K562 (cell line): ENCODE measurements around the gene MIEN1. TPM values are rescaled to one million over a fixed set of nuclear protein-coding genes. Genes with fewer than 3 reads are reported as not detected.

Source experiments
- ATAC-seq: fragments of 200-7000 bp; cut with Tn5 transposase; 3 replicates; pipeline ENCODE4 v1.9.1; 2020; ENCODE audit warnings: moderate library complexity
- BruUV-seq: library from RNA; stranded (reverse); fragments of 400-500 nt; replicated peaks from 2 replicates; lab custom pipeline; 2021; lab: Mats Ljungman, UMichigan
- CTCF ChIA-PET: fragments of 300-600 bp; formaldehyde crosslinking; extraction: SDS; loops from one replicate; lab custom pipeline; 2021; ENCODE audit warnings: low intra/inter-chr PET ratio; lab: Yijun Ruan, JAX
- POLR2A ChIA-PET: fragments of 300-600, 350-650 bp; sonication (Branson Sonifier 250); formaldehyde crosslinking; extraction: SDS; loops from one replicate; lab custom pipeline; 2021; ENCODE audit warnings: antibody characterized with exemption, inconsistent platforms; lab: Yijun Ruan, JAX
- DNase-seq, 4 experiments: peaks; one replicate each; pipeline versions ENCODE4 v3.0.0 to v3.0.0-alpha.2; 2011 to 2018; ENCODE audit warnings: low spot score in 3 of 4, mixed read lengths in 3 of 4; ENCODE audit errors: extremely low read depth in 1 of 4
- FAIRE-seq: peaks from 2 replicates; lab custom pipeline; 2011; peaks lifted over from hg19 to GRCh38; lab: Jason Lieb, UNC
- H2AFZ ChIP-seq: 2 replicates; pipeline ENCODE4 v1.6.0; 2011; ENCODE audit warnings: low read depth, low read length, control low read depth, inconsistent platforms
- H3K27ac ChIP-seq: fragments of 200-600 bp; 3 replicates; pipeline ENCODE4 v1.8.0; 2011; ENCODE audit warnings: low read depth, mild to moderate bottlenecking, control low read depth, inconsistent platforms, low read length, moderate library complexity, mixed read lengths; ENCODE audit errors: extremely low read depth
- H3K27me3 ChIP-seq, 2 experiments: fragments of 300-600 bp in 1 of 2; 2 replicates in 1 of 2; 3 replicates in 1 of 2; pipeline versions ENCODE4 v1.6.0 to v1.8.0; 2011; ENCODE audit warnings: inconsistent platforms in 2 of 2, low read length in 2 of 2, mild to moderate bottlenecking in 1 of 2, mixed read lengths in 1 of 2, moderate library complexity in 1 of 2; ENCODE audit not compliant: control insufficient read depth in 2 of 2, insufficient read depth in 2 of 2
- H3K36me3 ChIP-seq: fragments of 300-600 bp; 3 replicates; pipeline ENCODE4 v1.8.0; 2011; ENCODE audit warnings: mild to moderate bottlenecking, low read length, inconsistent platforms; ENCODE audit not compliant: control insufficient read depth, insufficient read depth
- H3K4me1 ChIP-seq, 2 experiments: fragments of 200-600 bp in 1 of 2; replicated peaks in 1 of 2; 2 replicates in 1 of 2; 3 replicates in 1 of 2; pipeline versions ENCODE4 v1.5.1 to v1.8.0; 2011; ENCODE audit warnings: inconsistent platforms in 2 of 2, low read length in 2 of 2, mild to moderate bottlenecking in 1 of 2, mixed read lengths in 1 of 2, moderate library complexity in 1 of 2; ENCODE audit not compliant: control insufficient read depth in 2 of 2, insufficient read depth in 2 of 2
- H3K4me2 ChIP-seq: 2 replicates; pipeline ENCODE4 v1.6.1; 2011; ENCODE audit warnings: low read length, control low read depth, inconsistent platforms, mixed read lengths; ENCODE audit not compliant: insufficient read depth
- H3K4me3 ChIP-seq: fragments of 200-600 bp; sonication (generic), shearing (Covaris generic); 2 replicates; pipeline ENCODE4 v1.5.1; 2016; ENCODE audit warnings: control low read depth, inconsistent platforms
- H3K79me2 ChIP-seq: fragments of 200-600 bp; 3 replicates; pipeline ENCODE4 v1.8.0; 2011; ENCODE audit warnings: low read length, inconsistent platforms; ENCODE audit not compliant: control insufficient read depth, insufficient read depth
- H3K9ac ChIP-seq, 2 experiments: 2 replicates each; pipeline versions ENCODE4 v1.6.0 to v1.6.1; 2011; ENCODE audit warnings: low read depth in 2 of 2, low read length in 2 of 2, control low read depth in 1 of 2, inconsistent platforms in 1 of 2, mild to moderate bottlenecking in 1 of 2, mixed read lengths in 1 of 2; ENCODE audit not compliant: insufficient read depth in 1 of 2
- H3K9me1 ChIP-seq: one replicate; pipeline ENCODE4 v1.6.0; 2011; ENCODE audit warnings: inconsistent platforms, mild to moderate bottlenecking, low read length, moderate library complexity; ENCODE audit not compliant: control insufficient read depth, insufficient read depth
- H3K9me3 ChIP-seq: replicated peaks from 2 replicates; pipeline ENCODE4 v1.5.1; 2011; ENCODE audit warnings: low read depth, low read length, inconsistent platforms; ENCODE audit not compliant: control insufficient read depth, insufficient read depth
- H4K20me1 ChIP-seq: replicated peaks from 2 replicates; pipeline ENCODE4 v1.6.1; 2011; ENCODE audit warnings: low read length, inconsistent platforms, mixed read lengths; ENCODE audit not compliant: control insufficient read depth, insufficient read depth
- BACH1 ChIP-seq: fragments of 200-800 bp; sonication (Bioruptor generic); IDR thresholded peaks from 2 replicates; pipeline ENCODE4 v1.6.1; 2016; ENCODE audit warnings: missing genetic modification characterization, missing compliant biosample characterization
- CBFA2T2 ChIP-seq: fragments of 450-650 bp; conservative IDR thresholded peaks from 2 replicates; pipeline ENCODE4 v1.6.1; 2017; ENCODE audit warnings: mild to moderate bottlenecking
- CEBPB ChIP-seq: fragments of 450-650 bp; IDR thresholded peaks from 2 replicates; pipeline ENCODE4 v1.6.1; 2016; ENCODE audit warnings: missing genetic modification characterization, missing compliant biosample characterization
- CHCHD3 ChIP-seq: fragments of 250-450 bp; sonication (Bioruptor Pico); IDR thresholded peaks from 2 replicates; pipeline ENCODE4 v2.1.2; 2022; ENCODE audit warnings: mild to moderate bottlenecking
- CXXC5 ChIP-seq: fragments of 250-450 bp; sonication (Bioruptor Pico); IDR thresholded peaks from 2 replicates; pipeline ENCODE4 v1.8.0; 2022; ENCODE audit warnings: inconsistent platforms, mild to moderate bottlenecking, moderate library complexity
- HNRNPH1 ChIP-seq: fragments of 200-400 bp; formaldehyde crosslinking; optimal IDR thresholded peaks from 2 replicates; pipeline ENCODE3; 2017; ENCODE audit warnings: low read depth, mild to moderate bottlenecking, low read length, moderate library complexity
- MYBL2 ChIP-seq, 2 experiments: fragments of 450-650 bp in 1 of 2; sonication (generic) in 1 of 2; formaldehyde crosslinking in 1 of 2; IDR thresholded peaks; 2 replicates each; pipeline versions ENCODE4 v1.6.1 to v1.8.1; 2017 to 2022; ENCODE audit warnings: borderline replicate concordance in 1 of 2, inconsistent platforms in 1 of 2, low read depth in 1 of 2, mild to moderate bottlenecking in 1 of 2, missing genetic modification reagents in 1 of 2, moderate library complexity in 1 of 2
- NCOA4 ChIP-seq: fragments of 450-650 bp; IDR thresholded peaks from 2 replicates; pipeline ENCODE4 v1.6.1; 2018; ENCODE audit warnings: mild to moderate bottlenecking; ENCODE audit not compliant: partially characterized antibody
- NCOA6 ChIP-seq: fragments of 450-650 bp; IDR thresholded peaks from 2 replicates; pipeline ENCODE4 v1.6.1; 2017; ENCODE audit warnings: mild to moderate bottlenecking
- NCOR1 ChIP-seq: fragments of 450-650 bp; IDR thresholded peaks from 2 replicates; pipeline ENCODE4 v1.6.1; 2016; ENCODE audit warnings: mild to moderate bottlenecking, moderate library complexity
- RAD51 ChIP-seq: fragments of 450-650 bp; IDR thresholded peaks from 2 replicates; pipeline ENCODE4 v1.7.1; 2016; ENCODE audit warnings: low read depth, mild to moderate bottlenecking, borderline replicate concordance
- RHOXF2B ChIP-seq: fragments of 250-450 bp; sonication (Bioruptor Pico); conservative IDR thresholded peaks from 2 replicates; pipeline ENCODE4 v1.5.1; 2021
- SRF ChIP-seq, 2 experiments: fragments of 250-450, 450-650 bp in 1 of 2; sonication (Bioruptor Pico) in 1 of 2; sonication (generic) in 1 of 2; formaldehyde crosslinking; IDR thresholded peaks; 2 replicates each; pipeline versions ENCODE4 v1.5.0 to v1.5.1; 2020 to 2022; ENCODE audit warnings: mild to moderate bottlenecking in 1 of 2, missing genetic modification reagents in 1 of 2
- TAF15 ChIP-seq: fragments of 200-400 bp; formaldehyde crosslinking; IDR thresholded peaks from 2 replicates; pipeline ENCODE4 v1.6.1; 2017; ENCODE audit warnings: mild to moderate bottlenecking, low read depth, low read length, moderate library complexity
- TAL1 ChIP-seq: fragments of 450-650 bp; IDR thresholded peaks from 2 replicates; pipeline ENCODE4 v1.6.1; 2016; ENCODE audit warnings: mild to moderate bottlenecking
- ZNF134 ChIP-seq: fragments of 250-450 bp; sonication (Bioruptor Pico); conservative IDR thresholded peaks from 2 replicates; pipeline ENCODE4 v1.4.0; 2020
- ZNF143 ChIP-seq: sonication (generic); formaldehyde crosslinking; IDR thresholded peaks from 2 replicates; pipeline ENCODE4 v1.9.0; 2022; ENCODE audit warnings: mild to moderate bottlenecking, missing genetic modification reagents
- ZNF197 ChIP-seq: fragments of 200-800 bp; sonication (Bioruptor generic); IDR thresholded peaks from 2 replicates; pipeline ENCODE4 v1.6.1; 2016; ENCODE audit warnings: low read depth, missing genetic modification characterization, missing compliant biosample characterization
- ZNF232 ChIP-seq: sonication (generic); formaldehyde crosslinking; IDR thresholded peaks from 2 replicates; pipeline ENCODE4 v1.8.0; 2022; ENCODE audit warnings: mild to moderate bottlenecking, missing genetic modification reagents
- ZNF384 ChIP-seq: IDR thresholded peaks from 2 replicates; pipeline ENCODE4 v1.6.1; 2012; ENCODE audit warnings: low read depth, low read length, improper control_type of control experiment
- WGBS: fragments of 100-300 bp; shearing (Covaris generic); methylation state at CpG from one replicate; pipeline ENCODE4 v1.1.6; 2016; ENCODE audit warnings: low coverage, mixed read lengths; ENCODE audit not compliant: insufficient coverage; ENCODE audit errors: missing lambda C conversion rate; 5-methylcytosine and 5-hydroxymethylcytosine counted together
- in situ Hi-C: fragments of 300-500 bp; cut with MboI; formaldehyde crosslinking; loops from 4 replicates; pipeline ENCODE4 v1.15.0; 2018; ENCODE audit warnings: inconsistent platforms, mixed read lengths
- intact Hi-C: fragments of 100-400 bp; cut with micrococcal nuclease; formaldehyde crosslinking; loops from 2 replicates; pipeline ENCODE4 v1.14.2; 2022
- polyA plus RNA-seq, 8 experiments: library from polyadenylated mRNA; depleted of rRNA in 4 of 8; stranded (reverse) in 5 of 8; unstranded in 3 of 8; fragments of >200 nt; fragmentation: Nextera tagmentation in 2 of 8; fragmentation: Illumina TruSeq in 1 of 8; extraction: Ambion mirVana in 2 of 8; extraction: Trizol in 1 of 8; gene quantifications; 2 replicates each; pipeline versions ENCODE4 v1.2.1 to v1.2.3, GENCODE V29; 2011 to 2014; ENCODE audit warnings: inconsistent platforms in 1 of 8, missing spikeins in 1 of 8
- total RNA-seq, 7 experiments: library from RNA; depleted of rRNA in 6 of 7; stranded (reverse); fragments of >200 nt in 6 of 7; fragmentation: Illumina TruSeq in 2 of 7; extraction: Trizol in 2 of 7; gene quantifications; 2 replicates each; pipeline versions ENCODE4 v1.2.1 to v1.2.3, GENCODE V29; 2011 to 2021; ENCODE audit warnings: low replicate concordance in 1 of 7
- TF ChIP-seq, protein P1 (sequence below): fragments of 450-650 bp; IDR thresholded peaks from 2 replicates; pipeline ENCODE4 v1.6.1; 2018; ENCODE audit warnings: mild to moderate bottlenecking, low read depth; ENCODE audit not compliant: partially characterized antibody
- TF ChIP-seq, protein P2 (sequence below): fragments of 450-650 bp; IDR thresholded peaks from 2 replicates; pipeline ENCODE4 v1.6.1; 2017; ENCODE audit warnings: mild to moderate bottlenecking, moderate library complexity

MIEN1 gene
- total and polyA plus RNA-seq, 9 of the 15 experiments (the other 6 are each of a cell fraction or from before 2014, with no cell fraction given): 61.3 to 142 (median 78.9) TPM

DNA sequence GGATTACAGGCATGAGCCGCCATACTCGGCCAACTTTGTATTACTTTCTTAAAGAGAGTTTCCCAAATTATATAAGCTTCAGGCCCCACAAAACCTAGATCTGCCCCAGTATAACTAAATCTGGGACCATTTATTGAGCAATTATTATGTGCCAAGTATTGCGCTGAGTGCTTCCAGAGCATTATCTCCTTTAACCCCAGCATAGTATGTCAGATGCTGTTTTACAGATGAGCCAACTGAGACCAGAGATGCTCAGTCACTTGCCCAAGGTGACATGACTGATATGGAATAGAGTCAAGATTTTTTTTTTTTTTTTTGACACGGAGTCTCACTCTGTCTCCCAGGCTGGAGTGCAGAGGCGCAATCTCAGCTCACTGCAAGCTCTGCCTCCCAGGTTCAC, 32.4 kb downstream of the MIEN1 start:
- ChIA-PET POLR2A (interaction anchor here (0.7 kb wide), 1 partner anchor 280 kb away, joined by 3 read pairs; no protein-coding TSS in a partner anchor), CTCF (no interaction called here)
- 29% methylated on average over 5 of the region's 5 CpGs for WGBS
- H3K27ac ChIP-seq: no peak overlapping the region
- no peak overlapping the region for H3K9ac ChIP-seq
- H3K9me3 ChIP-seq: no peaks in the 10 kb centered on the region
- H3K4me3 ChIP-seq: no peak overlapping the region
- H3K9me1 ChIP-seq: no peaks in the 10 kb centered on the region
- no peak overlapping the region for H3K4me2 ChIP-seq
- BruUV-seq: no TSS peak
- FAIRE-seq: no peak
- DNase-seq: no peak
- no peaks in the 10 kb centered on the region for H3K79me2 ChIP-seq
- H3K27me3 ChIP-seq: no peaks in the 10 kb centered on the region; a peak in 1 of 5 replicates
- no peak for ATAC-seq
- no peaks in the 10 kb centered on the region; the same call in 2 of the 3 replicates for H3K36me3 ChIP-seq
- in situ Hi-C loops: no loop called here
- no peaks in the 10 kb centered on the region for H4K20me1 ChIP-seq
- H2AFZ ChIP-seq: no peak overlapping the region
- peaks cover 0 to 16% of the 10 kb centered on the region in 2 experiments; a peak in 2 of 5 replicates for H3K4me1 ChIP-seq
- intact Hi-C loops: no loop called here
- no peak for TF ChIP-seq HNRNPH1
- TF ChIP-seq ZNF232: no peak
- no peak for TF ChIP-seq SRF (CRISPR knock-in tag; IDR thresholded peaks at IDR 0.05)
- TF ChIP-seq, protein P1, sequence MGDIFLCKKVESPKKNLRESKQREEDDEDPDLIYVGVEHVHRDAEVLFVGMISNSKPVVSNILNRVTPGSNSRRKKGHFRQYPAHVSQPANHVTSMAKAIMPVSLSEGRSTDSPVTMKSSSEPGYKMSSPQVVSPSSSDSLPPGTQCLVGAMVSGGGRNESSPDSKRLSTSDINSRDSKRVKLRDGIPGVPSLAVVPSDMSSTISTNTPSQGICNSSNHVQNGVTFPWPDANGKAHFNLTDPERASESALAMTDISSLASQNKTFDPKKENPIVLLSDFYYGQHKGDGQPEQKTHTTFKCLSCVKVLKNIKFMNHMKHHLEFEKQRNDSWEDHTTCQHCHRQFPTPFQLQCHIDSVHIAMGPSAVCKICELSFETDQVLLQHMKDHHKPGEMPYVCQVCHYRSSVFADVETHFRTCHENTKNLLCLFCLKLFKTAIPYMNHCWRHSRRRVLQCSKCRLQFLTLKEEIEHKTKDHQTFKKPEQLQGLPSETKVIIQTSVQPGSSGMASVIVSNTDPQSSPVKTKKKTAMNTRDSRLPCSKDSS: no peak
- TF ChIP-seq ZNF384: peak; percentile 47; the same call in 1 of the 2 replicates
- TF ChIP-seq BACH1 (tag): no peak
- TF ChIP-seq MYBL2 (IDR thresholded peaks at IDR 0.05; ENCODE audit: low read depth): no peak
- no peak for TF ChIP-seq MYBL2 (CRISPR knock-in tag; IDR thresholded peaks at IDR 0.05; ENCODE audit: borderline replicate concordance)
- TF ChIP-seq CHCHD3 (CRISPR knock-in tag): no peak
- no peak for TF ChIP-seq RHOXF2B
- TF ChIP-seq ZNF143: no peak
- TF ChIP-seq ZNF134: no peak
- no peak for TF ChIP-seq NCOA4
- TF ChIP-seq TAF15: no peak
- TF ChIP-seq, protein P2, sequence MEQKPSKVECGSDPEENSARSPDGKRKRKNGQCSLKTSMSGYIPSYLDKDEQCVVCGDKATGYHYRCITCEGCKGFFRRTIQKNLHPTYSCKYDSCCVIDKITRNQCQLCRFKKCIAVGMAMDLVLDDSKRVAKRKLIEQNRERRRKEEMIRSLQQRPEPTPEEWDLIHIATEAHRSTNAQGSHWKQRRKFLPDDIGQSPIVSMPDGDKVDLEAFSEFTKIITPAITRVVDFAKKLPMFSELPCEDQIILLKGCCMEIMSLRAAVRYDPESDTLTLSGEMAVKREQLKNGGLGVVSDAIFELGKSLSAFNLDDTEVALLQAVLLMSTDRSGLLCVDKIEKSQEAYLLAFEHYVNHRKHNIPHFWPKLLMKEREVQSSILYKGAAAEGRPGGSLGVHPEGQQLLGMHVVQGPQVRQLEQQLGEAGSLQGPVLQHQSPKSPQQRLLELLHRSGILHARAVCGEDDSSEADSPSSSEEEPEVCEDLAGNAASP: no peak
- TF ChIP-seq CEBPB (tag): no peak
- no peak for TF ChIP-seq NCOA6
- TF ChIP-seq TAL1: peak; percentile 15; the same call in 1 of the 2 replicates
- TF ChIP-seq CXXC5 (CRISPR knock-in tag): no peak
- TF ChIP-seq CBFA2T2: peak; percentile 47; the same call in 1 of the 2 replicates
- no peak for TF ChIP-seq NCOR1
- TF ChIP-seq ZNF197 (CRISPR knock-in tag): no peak
- no peak for TF ChIP-seq RAD51
